AG09319 (cell line): ENCODE measurements around the gene FGF10.

Source experiments
- DNase-seq: peaks from one replicate; pipeline ENCODE4 v3.0.0-alpha.2; 2010; ENCODE audit warnings: low read depth; ENCODE audit errors: extremely low read depth
- TF ChIP-seq, protein P1 (sequence below): IDR thresholded peaks from 2 replicates; pipeline ENCODE4 v1.5.1; 2011; ENCODE audit warnings: low read depth, mild to moderate bottlenecking, inconsistent platforms, low read length, moderate library complexity

The FGF10 gene

DNA sequence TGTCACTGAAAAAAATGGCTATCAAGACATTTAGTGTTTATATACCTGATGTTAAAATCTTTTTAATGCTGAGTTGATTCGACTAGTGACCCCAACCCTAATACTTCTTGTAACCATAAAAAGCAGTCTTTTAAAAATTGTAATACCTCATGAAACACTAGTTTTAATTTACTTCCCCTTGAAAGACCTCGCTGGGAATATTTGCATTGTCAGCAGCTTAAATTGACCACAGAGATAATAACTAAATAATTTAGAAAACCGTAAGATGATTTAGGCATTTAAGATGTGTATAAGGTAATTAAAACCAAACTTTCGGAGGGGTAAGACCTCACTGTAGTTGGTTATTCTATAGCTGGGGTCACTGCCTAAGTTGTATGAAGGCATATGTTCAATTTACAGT lies 89.8 kb downstream of the FGF10 start:
- DNase-seq = no peak
- TF ChIP-seq, protein P1, sequence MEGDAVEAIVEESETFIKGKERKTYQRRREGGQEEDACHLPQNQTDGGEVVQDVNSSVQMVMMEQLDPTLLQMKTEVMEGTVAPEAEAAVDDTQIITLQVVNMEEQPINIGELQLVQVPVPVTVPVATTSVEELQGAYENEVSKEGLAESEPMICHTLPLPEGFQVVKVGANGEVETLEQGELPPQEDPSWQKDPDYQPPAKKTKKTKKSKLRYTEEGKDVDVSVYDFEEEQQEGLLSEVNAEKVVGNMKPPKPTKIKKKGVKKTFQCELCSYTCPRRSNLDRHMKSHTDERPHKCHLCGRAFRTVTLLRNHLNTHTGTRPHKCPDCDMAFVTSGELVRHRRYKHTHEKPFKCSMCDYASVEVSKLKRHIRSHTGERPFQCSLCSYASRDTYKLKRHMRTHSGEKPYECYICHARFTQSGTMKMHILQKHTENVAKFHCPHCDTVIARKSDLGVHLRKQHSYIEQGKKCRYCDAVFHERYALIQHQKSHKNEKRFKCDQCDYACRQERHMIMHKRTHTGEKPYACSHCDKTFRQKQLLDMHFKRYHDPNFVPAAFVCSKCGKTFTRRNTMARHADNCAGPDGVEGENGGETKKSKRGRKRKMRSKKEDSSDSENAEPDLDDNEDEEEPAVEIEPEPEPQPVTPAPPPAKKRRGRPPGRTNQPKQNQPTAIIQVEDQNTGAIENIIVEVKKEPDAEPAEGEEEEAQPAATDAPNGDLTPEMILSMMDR = no peak

DNA sequence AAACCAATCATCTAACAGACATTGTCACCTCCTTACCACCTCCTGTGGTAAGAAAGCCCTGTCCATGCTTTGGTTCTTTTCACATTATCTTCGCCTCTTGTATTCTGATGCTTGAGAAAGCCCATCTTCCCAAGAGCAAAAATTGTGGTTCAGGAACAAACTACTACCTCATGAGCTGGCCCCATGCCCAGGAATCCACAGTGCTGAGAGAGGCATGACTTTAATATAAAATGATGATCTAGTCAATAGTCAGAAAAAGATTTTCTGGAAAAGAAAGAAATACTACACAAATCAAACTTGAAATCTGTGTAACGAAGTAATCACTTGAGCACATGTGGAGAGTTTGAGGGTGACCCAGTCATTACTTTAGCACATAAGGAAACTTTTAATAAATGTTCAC lies 94.7 kb downstream of the FGF10 start:
- DNase-seq = no peak
- TF ChIP-seq, protein P1 = no peak

DNA sequence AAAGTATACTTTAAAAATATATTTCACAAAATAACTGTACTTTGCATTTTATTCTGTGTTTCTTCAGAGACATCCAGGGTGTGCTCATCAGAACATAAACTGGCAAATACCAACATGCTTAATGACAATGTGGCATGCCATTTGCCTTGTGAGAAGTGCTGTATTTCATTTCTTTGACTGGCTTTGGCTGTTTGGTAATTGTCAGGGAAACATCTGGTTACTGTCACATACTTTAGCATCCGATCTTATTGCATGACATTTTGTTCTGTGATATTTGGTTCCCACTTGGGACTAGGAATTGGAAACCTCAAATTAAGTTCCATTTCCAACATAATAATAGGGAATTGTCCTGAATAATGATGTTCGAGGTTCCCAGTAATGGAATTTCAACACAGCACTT lies 96.5 kb downstream of the FGF10 start:
- TF ChIP-seq, protein P1 = no peak
- DNase-seq = no peak

DNA sequence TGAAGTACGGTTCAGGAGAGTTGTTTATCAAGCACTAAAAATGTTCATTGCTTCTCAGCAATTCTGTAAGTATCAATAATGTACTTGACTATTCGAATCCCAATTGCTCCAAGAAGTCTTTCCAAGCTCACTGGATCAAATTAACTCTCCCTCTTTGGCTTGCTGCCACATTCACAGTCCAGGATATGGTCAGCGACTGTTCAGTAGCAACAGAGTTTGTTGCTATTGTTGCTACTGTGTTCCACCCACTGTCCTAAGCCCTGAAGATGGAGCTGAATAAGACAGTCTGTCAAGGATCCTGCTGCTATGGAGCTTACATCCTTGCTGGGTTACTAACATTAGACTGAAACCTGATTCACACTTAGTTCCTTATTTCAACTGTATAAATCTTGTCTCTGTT lies 110.8 kb downstream of the FGF10 start:
- no peak for DNase-seq
- TF ChIP-seq, protein P1 = no peak

DNA sequence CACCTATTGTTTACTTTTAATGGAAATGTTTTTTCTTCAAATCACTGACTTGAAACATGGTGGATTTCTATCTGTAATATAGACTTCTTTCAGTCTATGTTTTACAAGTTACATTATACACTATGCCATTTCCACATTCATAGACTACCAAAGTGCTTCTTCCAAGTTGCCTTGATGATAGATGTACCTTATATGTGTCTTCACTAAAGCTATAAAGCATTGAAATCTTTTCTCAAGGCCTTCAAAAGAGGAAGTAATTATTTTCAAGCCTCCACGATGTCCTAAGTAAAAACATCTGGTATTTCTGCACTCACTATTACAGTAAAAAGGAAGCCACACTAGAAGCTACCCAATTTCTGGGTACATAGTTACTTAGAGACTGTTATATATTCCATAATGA lies 113.3 kb downstream of the FGF10 start:
- no peak for DNase-seq
- TF ChIP-seq, protein P1 = no peak

DNA sequence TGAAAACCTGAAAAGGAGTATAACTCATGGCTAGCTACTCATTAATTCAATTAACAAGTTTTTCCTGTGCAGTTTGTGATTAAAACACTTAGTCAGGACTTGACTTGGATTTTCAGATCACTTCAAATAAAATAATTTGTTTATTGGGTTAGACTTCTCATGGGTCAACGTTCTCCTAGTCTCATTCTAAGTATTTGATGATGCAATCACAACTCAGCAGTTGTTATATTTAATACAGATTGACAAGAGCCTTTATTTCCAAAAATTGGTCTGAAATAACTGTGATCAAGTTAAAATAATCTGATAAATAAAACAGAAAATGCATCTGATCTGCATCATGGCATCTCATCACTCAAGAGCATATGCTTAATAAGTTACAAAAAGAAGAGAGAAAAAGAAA lies 113.9 kb downstream of the FGF10 start:
- no peak for DNase-seq
- TF ChIP-seq, protein P1 = no peak

DNA sequence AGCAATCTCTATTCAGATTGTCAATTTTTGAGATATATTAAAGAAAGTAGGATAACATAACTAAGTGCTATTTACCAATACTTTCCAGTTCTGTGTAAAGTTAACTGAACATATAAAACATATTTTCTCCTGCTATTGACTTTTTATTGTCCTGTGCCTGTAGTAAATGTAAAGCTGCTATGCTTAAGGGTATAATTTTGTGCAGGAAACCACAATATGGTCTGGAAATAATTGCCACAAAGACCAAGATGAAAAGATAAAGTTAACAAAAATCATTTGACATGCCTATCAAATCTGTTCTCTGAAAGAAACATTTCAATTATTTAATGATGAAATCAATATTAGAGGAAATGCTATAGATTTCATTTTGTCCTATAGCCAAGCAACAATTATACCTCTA lies 121.3 kb downstream of the FGF10 start:
- DNase-seq = no peak
- TF ChIP-seq, protein P1 = no peak
